K562 (cell line): Measurements from ENCODE around the gene ACSS1. TPM values are rescaled to one million over a fixed set of nuclear protein-coding genes. Genes with fewer than 3 reads are reported as not detected.

Source experiments
- ATAC-seq: fragments of 200-7000 bp; cut with Tn5 transposase; 3 replicates; pipeline ENCODE4 v1.9.1; 2020; ENCODE audit warnings: moderate library complexity
- BruUV-seq: library from RNA; stranded (reverse); fragments of 400-500 nt; replicated peaks from 2 replicates; lab custom pipeline; 2021; lab: Mats Ljungman, UMichigan
- CTCF ChIA-PET: fragments of 300-600 bp; formaldehyde crosslinking; extraction: SDS; loops from one replicate; lab custom pipeline; 2021; ENCODE audit warnings: low intra/inter-chr PET ratio; lab: Yijun Ruan, JAX
- POLR2A ChIA-PET: fragments of 300-600, 350-650 bp; sonication (Branson Sonifier 250); formaldehyde crosslinking; extraction: SDS; loops from one replicate; lab custom pipeline; 2021; ENCODE audit warnings: antibody characterized with exemption, inconsistent platforms; lab: Yijun Ruan, JAX
- DNase-seq, 4 experiments: peaks; one replicate each; pipeline versions ENCODE4 v3.0.0 to v3.0.0-alpha.2; 2011 to 2018; ENCODE audit warnings: low spot score in 3 of 4, mixed read lengths in 3 of 4; ENCODE audit errors: extremely low read depth in 1 of 4
- FAIRE-seq: peaks from 2 replicates; lab custom pipeline; 2011; peaks lifted over from hg19 to GRCh38; lab: Jason Lieb, UNC
- H2AFZ ChIP-seq: 2 replicates; pipeline ENCODE4 v1.6.0; 2011; ENCODE audit warnings: low read depth, low read length, control low read depth, inconsistent platforms
- H3K27ac ChIP-seq: fragments of 200-600 bp; 3 replicates; pipeline ENCODE4 v1.8.0; 2011; ENCODE audit warnings: low read depth, mild to moderate bottlenecking, control low read depth, inconsistent platforms, low read length, moderate library complexity, mixed read lengths; ENCODE audit errors: extremely low read depth
- H3K27me3 ChIP-seq, 2 experiments: fragments of 300-600 bp in 1 of 2; 2 replicates in 1 of 2; 3 replicates in 1 of 2; pipeline versions ENCODE4 v1.6.0 to v1.8.0; 2011; ENCODE audit warnings: inconsistent platforms in 2 of 2, low read length in 2 of 2, mild to moderate bottlenecking in 1 of 2, mixed read lengths in 1 of 2, moderate library complexity in 1 of 2; ENCODE audit not compliant: control insufficient read depth in 2 of 2, insufficient read depth in 2 of 2
- H3K36me3 ChIP-seq: fragments of 300-600 bp; 3 replicates; pipeline ENCODE4 v1.8.0; 2011; ENCODE audit warnings: mild to moderate bottlenecking, low read length, inconsistent platforms; ENCODE audit not compliant: control insufficient read depth, insufficient read depth
- H3K4me1 ChIP-seq, 2 experiments: fragments of 200-600 bp in 1 of 2; replicated peaks in 1 of 2; 2 replicates in 1 of 2; 3 replicates in 1 of 2; pipeline versions ENCODE4 v1.5.1 to v1.8.0; 2011; ENCODE audit warnings: inconsistent platforms in 2 of 2, low read length in 2 of 2, mild to moderate bottlenecking in 1 of 2, mixed read lengths in 1 of 2, moderate library complexity in 1 of 2; ENCODE audit not compliant: control insufficient read depth in 2 of 2, insufficient read depth in 2 of 2
- H3K4me2 ChIP-seq: 2 replicates; pipeline ENCODE4 v1.6.1; 2011; ENCODE audit warnings: low read length, control low read depth, inconsistent platforms, mixed read lengths; ENCODE audit not compliant: insufficient read depth
- H3K4me3 ChIP-seq: fragments of 200-600 bp; sonication (generic), shearing (Covaris generic); 2 replicates; pipeline ENCODE4 v1.5.1; 2016; ENCODE audit warnings: control low read depth, inconsistent platforms
- H3K79me2 ChIP-seq: fragments of 200-600 bp; 3 replicates; pipeline ENCODE4 v1.8.0; 2011; ENCODE audit warnings: low read length, inconsistent platforms; ENCODE audit not compliant: control insufficient read depth, insufficient read depth
- H3K9ac ChIP-seq, 2 experiments: 2 replicates each; pipeline versions ENCODE4 v1.6.0 to v1.6.1; 2011; ENCODE audit warnings: low read depth in 2 of 2, low read length in 2 of 2, control low read depth in 1 of 2, inconsistent platforms in 1 of 2, mild to moderate bottlenecking in 1 of 2, mixed read lengths in 1 of 2; ENCODE audit not compliant: insufficient read depth in 1 of 2
- H3K9me1 ChIP-seq: one replicate; pipeline ENCODE4 v1.6.0; 2011; ENCODE audit warnings: inconsistent platforms, mild to moderate bottlenecking, low read length, moderate library complexity; ENCODE audit not compliant: control insufficient read depth, insufficient read depth
- H3K9me3 ChIP-seq: replicated peaks from 2 replicates; pipeline ENCODE4 v1.5.1; 2011; ENCODE audit warnings: low read depth, low read length, inconsistent platforms; ENCODE audit not compliant: control insufficient read depth, insufficient read depth
- H4K20me1 ChIP-seq: replicated peaks from 2 replicates; pipeline ENCODE4 v1.6.1; 2011; ENCODE audit warnings: low read length, inconsistent platforms, mixed read lengths; ENCODE audit not compliant: control insufficient read depth, insufficient read depth
- HNRNPK ChIP-seq: fragments of 200-400 bp; formaldehyde crosslinking; IDR thresholded peaks from one replicate; pipeline ENCODE4 v1.6.1; 2018; ENCODE audit warnings: mild to moderate bottlenecking, low read depth, low read length; ENCODE audit not compliant: poor library complexity, severe bottlenecking
- NFIC ChIP-seq: fragments of 450-650 bp; IDR thresholded peaks from 2 replicates; pipeline ENCODE4 v1.6.1; 2017; ENCODE audit warnings: mild to moderate bottlenecking, inconsistent platforms
- ZNF239 ChIP-seq: fragments of 250-450 bp; sonication (Bioruptor Pico); IDR thresholded peaks from 2 replicates; pipeline ENCODE4 v1.4.0; 2020; ENCODE audit warnings: mild to moderate bottlenecking
- ZNF778 ChIP-seq: fragments of 450-650 bp; formaldehyde crosslinking; IDR thresholded peaks from 2 replicates; pipeline ENCODE4 v1.4.0; 2020; ENCODE audit warnings: mild to moderate bottlenecking, moderate library complexity
- WGBS: fragments of 100-300 bp; shearing (Covaris generic); methylation state at CpG from one replicate; pipeline ENCODE4 v1.1.6; 2016; ENCODE audit warnings: low coverage, mixed read lengths; ENCODE audit not compliant: insufficient coverage; ENCODE audit errors: missing lambda C conversion rate; 5-methylcytosine and 5-hydroxymethylcytosine counted together
- in situ Hi-C: fragments of 300-500 bp; cut with MboI; formaldehyde crosslinking; loops from 4 replicates; pipeline ENCODE4 v1.15.0; 2018; ENCODE audit warnings: inconsistent platforms, mixed read lengths
- intact Hi-C: fragments of 100-400 bp; cut with micrococcal nuclease; formaldehyde crosslinking; loops from 2 replicates; pipeline ENCODE4 v1.14.2; 2022
- polyA plus RNA-seq, 8 experiments: library from polyadenylated mRNA; depleted of rRNA in 4 of 8; stranded (reverse) in 5 of 8; unstranded in 3 of 8; fragments of >200 nt; fragmentation: Nextera tagmentation in 2 of 8; fragmentation: Illumina TruSeq in 1 of 8; extraction: Ambion mirVana in 2 of 8; extraction: Trizol in 1 of 8; gene quantifications; 2 replicates each; pipeline versions ENCODE4 v1.2.1 to v1.2.3, GENCODE V29; 2011 to 2014; ENCODE audit warnings: inconsistent platforms in 1 of 8, missing spikeins in 1 of 8
- total RNA-seq, 7 experiments: library from RNA; depleted of rRNA in 6 of 7; stranded (reverse); fragments of >200 nt in 6 of 7; fragmentation: Illumina TruSeq in 2 of 7; extraction: Trizol in 2 of 7; gene quantifications; 2 replicates each; pipeline versions ENCODE4 v1.2.1 to v1.2.3, GENCODE V29; 2011 to 2021; ENCODE audit warnings: low replicate concordance in 1 of 7
- TF ChIP-seq, protein P1 (sequence below): sonication (generic); formaldehyde crosslinking; IDR thresholded peaks from 2 replicates; pipeline ENCODE4 v1.5.0; 2020; ENCODE audit warnings: missing genetic modification reagents

ACSS1 gene
- total and polyA plus RNA-seq, 9 of the 15 experiments (the other 6 are each of a cell fraction or from before 2014, with no cell fraction given), result 0.07 to 2.1 (median 0.27) TPM; not detected in 3

DNA sequence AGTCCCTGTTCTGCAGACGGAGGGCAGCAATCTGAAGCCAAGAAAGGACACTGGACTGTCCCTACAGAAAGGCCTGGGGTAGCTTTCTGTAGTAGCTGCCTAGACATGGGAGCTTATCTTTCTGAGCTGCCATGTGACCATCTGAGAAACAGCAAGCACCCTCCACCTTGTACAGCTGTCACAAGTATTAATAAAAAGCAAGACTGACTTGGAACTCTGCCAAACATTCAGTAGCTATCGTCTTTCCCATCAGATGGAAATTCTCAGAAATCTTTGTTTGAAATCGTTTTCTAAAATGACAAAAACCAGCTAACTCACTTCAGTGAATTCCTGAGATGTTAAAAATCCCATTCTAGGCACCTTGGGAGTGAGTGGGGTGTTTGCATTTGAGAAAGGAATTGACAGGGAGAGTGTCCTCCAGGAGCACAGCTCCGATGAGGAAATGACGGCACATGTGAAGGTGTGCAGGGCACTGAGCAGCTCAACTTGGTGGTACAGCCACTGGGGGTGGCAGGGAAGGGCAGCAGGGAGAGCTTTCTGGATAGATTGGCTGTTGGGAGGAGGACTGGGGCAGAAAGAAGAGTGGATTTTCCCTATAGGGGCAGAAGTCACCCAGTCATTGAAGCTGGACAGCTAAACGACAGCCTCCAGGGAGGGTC lies 24.5 kb downstream of the ACSS1 start:
- FAIRE-seq, result no peak
- POLR2A ChIA-PET, result interaction anchor here (1.0 kb wide), 1 partner anchor 26 kb away, joined by 3 read pairs; no protein-coding TSS in a partner anchor
- in situ Hi-C loops, result no loop called here
- Histone ChIP-seq H4K20me1 (no peaks in the 10 kb centered on the region), H3K9ac (no peak overlapping the region), H3K4me3 (no peak overlapping the region), H3K4me1 (peaks cover 4 to 11% of the 10 kb centered on the region in 2 experiments; a peak in 3 of 5 replicates), H3K36me3 (no peaks in the 10 kb centered on the region)
- TF ChIP-seq ZNF778 (CRISPR knock-in tag) (no peak), ZNF239 (CRISPR knock-in tag) (peak; percentile 38; the same call in 1 of the 2 replicates), HNRNPK (no peak), NFIC (peak; percentile 60)
- TF ChIP-seq, protein P1, sequence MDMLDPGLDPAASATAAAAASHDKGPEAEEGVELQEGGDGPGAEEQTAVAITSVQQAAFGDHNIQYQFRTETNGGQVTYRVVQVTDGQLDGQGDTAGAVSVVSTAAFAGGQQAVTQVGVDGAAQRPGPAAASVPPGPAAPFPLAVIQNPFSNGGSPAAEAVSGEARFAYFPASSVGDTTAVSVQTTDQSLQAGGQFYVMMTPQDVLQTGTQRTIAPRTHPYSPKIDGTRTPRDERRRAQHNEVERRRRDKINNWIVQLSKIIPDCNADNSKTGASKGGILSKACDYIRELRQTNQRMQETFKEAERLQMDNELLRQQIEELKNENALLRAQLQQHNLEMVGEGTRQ (CRISPR knock-in tag), result peak; percentile 40
- TF ChIP-seq, all 486 proteins: peak for 3
- no peak for DNase-seq
- Histone ChIP-seq H3K79me2 (no peaks in the 10 kb centered on the region), H3K4me2 (no peak overlapping the region), H2AFZ (no peak overlapping the region), H3K9me3 (no peaks in the 10 kb centered on the region), H3K27ac (no peak overlapping the region), H3K27me3 (peaks cover 0 to 31% of the 10 kb centered on the region in 2 experiments; a peak in 3 of 5 replicates), H3K9me1 (no peaks in the 10 kb centered on the region)
- intact Hi-C loops, result no loop called here
- ATAC-seq, result no peak; the same call in 2 of the 3 replicates
- 2% methylated on average over 6 of the region's 6 CpGs for WGBS
- CTCF ChIA-PET, result no interaction called here
- BruUV-seq, result no TSS peak
